Measurements from ENCODE around the gene ARFGEF2. TPM values are rescaled to one million over a fixed set of nuclear protein-coding genes. Genes with fewer than 3 reads are reported as not detected.
"Not testable (repeated sequence)": the region's sequence is repeated elsewhere in the genome, so short reads cannot be mapped to it uniquely, and the experiment has no call there.

Gene ARFGEF2
- total and polyA plus RNA-seq, 8 donors = 6.9 to 26.2 (median 23.0) TPM

- TF ChIP-seq, protein P1, sequence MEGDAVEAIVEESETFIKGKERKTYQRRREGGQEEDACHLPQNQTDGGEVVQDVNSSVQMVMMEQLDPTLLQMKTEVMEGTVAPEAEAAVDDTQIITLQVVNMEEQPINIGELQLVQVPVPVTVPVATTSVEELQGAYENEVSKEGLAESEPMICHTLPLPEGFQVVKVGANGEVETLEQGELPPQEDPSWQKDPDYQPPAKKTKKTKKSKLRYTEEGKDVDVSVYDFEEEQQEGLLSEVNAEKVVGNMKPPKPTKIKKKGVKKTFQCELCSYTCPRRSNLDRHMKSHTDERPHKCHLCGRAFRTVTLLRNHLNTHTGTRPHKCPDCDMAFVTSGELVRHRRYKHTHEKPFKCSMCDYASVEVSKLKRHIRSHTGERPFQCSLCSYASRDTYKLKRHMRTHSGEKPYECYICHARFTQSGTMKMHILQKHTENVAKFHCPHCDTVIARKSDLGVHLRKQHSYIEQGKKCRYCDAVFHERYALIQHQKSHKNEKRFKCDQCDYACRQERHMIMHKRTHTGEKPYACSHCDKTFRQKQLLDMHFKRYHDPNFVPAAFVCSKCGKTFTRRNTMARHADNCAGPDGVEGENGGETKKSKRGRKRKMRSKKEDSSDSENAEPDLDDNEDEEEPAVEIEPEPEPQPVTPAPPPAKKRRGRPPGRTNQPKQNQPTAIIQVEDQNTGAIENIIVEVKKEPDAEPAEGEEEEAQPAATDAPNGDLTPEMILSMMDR (IDR thresholded peaks at IDR 0.05) = no peak
- WGBS, 2 donors = 80 to 84% methylated on average over 2 of the region's 2 CpGs
- intact Hi-C loops (cut with DNase I) = no loop called here
- H3K27ac ChIP-seq = no peak overlapping the region
- ATAC-seq (no peak), DNase-seq (no peak), FAIRE-seq (no peak)
- no peaks in the 10 kb centered on the region for H3K9me3 ChIP-seq
- H3K36me3 ChIP-seq = peaks cover 0 to 76% (median 16%) of the 10 kb centered on the region in 3 donors
- no peaks in the 10 kb centered on the region for H3K4me1 ChIP-seq
- no peak overlapping the region for H3K4me3 ChIP-seq
- no peaks in the 10 kb centered on the region for H3K27me3 ChIP-seq
Measured at GRCh38 chr20:49074521-49074920, 153.0 kb downstream of the ARFGEF2 start.

DNA sequence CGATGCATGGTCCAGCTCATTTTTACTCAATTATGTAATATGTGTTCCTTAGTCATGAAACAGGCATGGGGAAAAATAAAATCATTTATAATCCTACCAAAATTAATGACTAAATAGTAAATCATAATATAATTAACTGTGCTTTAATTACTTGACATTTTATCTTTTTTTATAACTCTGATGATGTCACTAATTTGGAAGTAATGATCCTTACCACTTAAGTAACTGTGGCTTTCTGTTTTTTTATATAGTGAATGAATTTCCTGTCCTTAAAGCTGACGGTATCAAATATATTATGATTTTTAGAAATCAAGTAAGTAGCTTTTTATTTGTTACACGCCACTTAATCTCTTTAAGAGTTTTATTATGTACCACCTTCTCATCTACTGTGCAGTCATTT, 156.8 kb downstream of the ARFGEF2 start:
- Histone ChIP-seq H3K4me1 (no peaks in the 10 kb centered on the region), H3K9me3 (no peaks in the 10 kb centered on the region), H3K4me3 (no peak overlapping the region), H3K27me3 (no peaks in the 10 kb centered on the region), H3K27ac (no peak overlapping the region), H3K36me3 (peaks cover 0 to 73% (median 13%) of the 10 kb centered on the region in 3 donors)
- WGBS, 2 donors = 90 to 92% methylated on average over 3 of the region's 3 CpGs
- DNase-seq (no peak), FAIRE-seq (no peak), ATAC-seq (no peak)
- TF ChIP-seq, protein P1 (IDR thresholded peaks at IDR 0.05) = no peak
- intact Hi-C loops (cut with DNase I) = no loop called here

DNA sequence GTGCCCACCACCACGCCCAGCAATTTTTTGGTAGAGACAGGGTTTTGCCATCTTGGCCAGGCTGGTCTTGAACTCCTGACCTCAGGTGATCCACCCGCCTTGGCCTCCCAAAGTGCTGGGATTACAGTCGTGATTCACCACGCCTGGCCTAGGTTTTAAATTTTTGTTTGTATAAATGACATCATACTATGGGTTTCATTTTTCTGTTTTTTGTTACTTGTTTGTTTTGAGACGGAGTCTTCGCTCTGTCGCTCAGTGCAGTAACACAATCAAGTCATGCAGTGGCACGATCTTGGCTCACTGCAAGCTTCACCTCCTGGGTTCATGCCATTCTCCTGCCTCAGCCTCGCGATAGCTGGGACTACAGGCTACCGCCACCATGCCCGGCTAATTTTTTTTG, 160.8 kb downstream of the ARFGEF2 start:
- H3K36me3 ChIP-seq = peaks cover 0 to 58% (median 4%) of the 10 kb centered on the region in 3 donors
- H3K4me3 ChIP-seq; FAIRE-seq; H3K27me3 ChIP-seq; H3K27ac ChIP-seq; H3K9me3 ChIP-seq; ATAC-seq; intact Hi-C loops (cut with DNase I); H3K4me1 ChIP-seq; DNase-seq: not testable (repeated sequence)
- 96 to 97% methylated on average over 12 of the region's 12 CpGs for WGBS, 2 donors

Other genes with a start within 250 kb of the ARFGEF2 start
- 10 to 100 TPM in 1 of 6 donors, 1 to 10 TPM in 5; 1.5 to 13.2 (median 4.6) TPM for gene PREX1, start 93.7 kb upstream of the ARFGEF2 start, total RNA-seq
- gene PREX1, start 93.7 kb upstream of the ARFGEF2 start, polyA plus RNA-seq = 10 to 100 TPM in 1 of 2 donors, 1 to 10 TPM in 1; 6.9 to 10.9 TPM
- 10 to 100 TPM; 15.1 to 23.6 (median 18.5) TPM for gene CSE1L, start 124.6 kb downstream of the ARFGEF2 start, total RNA-seq
- 10 to 100 TPM; 10.4 to 17.7 TPM for gene CSE1L, start 124.6 kb downstream of the ARFGEF2 start, polyA plus RNA-seq